ENCODE results near the gene CDC23.
"Not testable (repeated sequence)": the region's sequence is repeated elsewhere in the genome, so short reads cannot be mapped to it uniquely, and the experiment has no call there.

Gene CDC23, protein sequence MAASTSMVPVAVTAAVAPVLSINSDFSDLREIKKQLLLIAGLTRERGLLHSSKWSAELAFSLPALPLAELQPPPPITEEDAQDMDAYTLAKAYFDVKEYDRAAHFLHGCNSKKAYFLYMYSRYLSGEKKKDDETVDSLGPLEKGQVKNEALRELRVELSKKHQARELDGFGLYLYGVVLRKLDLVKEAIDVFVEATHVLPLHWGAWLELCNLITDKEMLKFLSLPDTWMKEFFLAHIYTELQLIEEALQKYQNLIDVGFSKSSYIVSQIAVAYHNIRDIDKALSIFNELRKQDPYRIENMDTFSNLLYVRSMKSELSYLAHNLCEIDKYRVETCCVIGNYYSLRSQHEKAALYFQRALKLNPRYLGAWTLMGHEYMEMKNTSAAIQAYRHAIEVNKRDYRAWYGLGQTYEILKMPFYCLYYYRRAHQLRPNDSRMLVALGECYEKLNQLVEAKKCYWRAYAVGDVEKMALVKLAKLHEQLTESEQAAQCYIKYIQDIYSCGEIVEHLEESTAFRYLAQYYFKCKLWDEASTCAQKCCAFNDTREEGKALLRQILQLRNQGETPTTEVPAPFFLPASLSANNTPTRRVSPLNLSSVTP

DNA sequence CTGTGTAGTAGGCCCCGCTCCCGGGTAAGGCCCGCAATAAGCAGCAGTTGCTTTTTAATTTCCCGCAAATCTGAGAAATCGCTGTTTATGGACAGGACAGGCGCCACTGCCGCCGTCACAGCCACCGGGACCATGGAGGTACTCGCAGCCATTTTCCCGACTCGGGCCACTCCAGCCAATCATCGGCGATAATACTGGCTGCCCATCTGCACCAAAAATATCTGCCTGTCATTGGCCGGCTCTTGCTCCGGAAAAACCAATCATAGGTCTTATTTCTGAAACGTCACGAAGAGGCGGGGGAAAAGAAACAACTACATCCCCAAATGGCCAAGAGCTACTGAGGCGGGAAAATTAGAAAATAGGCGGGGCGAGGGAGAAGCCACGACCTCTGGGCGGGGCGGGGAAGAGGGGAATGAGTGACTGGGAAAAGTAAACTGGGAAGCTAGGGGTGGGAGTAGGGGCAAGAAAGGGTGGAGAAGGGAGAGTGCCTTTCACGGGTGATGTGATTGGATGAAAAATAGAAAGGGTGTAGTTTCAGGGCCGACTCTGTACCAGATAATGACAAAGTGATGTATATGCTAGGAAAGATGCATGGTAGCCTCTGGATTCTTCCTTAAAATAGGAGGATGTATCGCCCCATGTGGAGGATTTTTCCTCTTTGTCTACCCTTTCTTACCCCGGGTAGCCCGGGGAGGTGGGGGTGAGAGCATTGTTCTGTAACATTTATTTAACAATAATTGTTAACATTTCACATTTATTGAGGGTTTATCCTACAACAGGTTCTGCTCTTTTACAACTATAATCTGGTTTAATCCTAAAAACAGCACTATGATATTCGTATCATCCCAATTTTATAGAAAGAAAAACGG is at the start of gene CDC23:
TSS of gene CDC23 (minus strand) at position 163 of the 869 bp plus-strand sequence. CDS start at position 152, 11 bp downstream.
- peak; percentile 93 for DNase-seq

DNA sequence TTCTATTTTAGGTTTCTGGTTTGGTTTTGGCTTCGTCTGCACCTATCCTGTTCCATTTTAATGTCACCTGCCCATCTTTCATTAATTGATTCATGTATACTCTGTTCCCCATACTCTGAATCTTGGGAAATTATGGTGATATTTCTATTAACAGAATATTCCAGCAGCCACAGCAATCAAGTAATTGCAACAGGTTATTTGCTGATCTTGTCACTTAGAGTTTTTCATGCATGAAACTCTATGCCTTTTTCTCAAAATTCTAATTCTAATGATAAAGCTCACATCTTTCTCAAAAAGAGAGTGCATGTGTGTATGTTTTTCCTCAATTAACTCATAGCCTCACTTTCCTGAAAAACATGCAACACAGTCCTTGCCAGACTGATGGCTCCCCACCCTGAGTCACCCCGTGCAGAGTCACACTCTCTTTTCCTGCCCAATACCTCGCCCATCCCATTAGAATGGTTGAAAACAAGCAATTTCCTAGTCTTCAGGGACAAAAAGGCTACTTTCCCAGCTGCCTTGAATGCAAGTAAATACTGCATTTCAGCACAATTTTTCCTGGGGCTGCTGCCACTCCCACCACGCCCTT is 45.7 kb upstream of the CDC23 start:
- no peak for DNase-seq

DNA sequence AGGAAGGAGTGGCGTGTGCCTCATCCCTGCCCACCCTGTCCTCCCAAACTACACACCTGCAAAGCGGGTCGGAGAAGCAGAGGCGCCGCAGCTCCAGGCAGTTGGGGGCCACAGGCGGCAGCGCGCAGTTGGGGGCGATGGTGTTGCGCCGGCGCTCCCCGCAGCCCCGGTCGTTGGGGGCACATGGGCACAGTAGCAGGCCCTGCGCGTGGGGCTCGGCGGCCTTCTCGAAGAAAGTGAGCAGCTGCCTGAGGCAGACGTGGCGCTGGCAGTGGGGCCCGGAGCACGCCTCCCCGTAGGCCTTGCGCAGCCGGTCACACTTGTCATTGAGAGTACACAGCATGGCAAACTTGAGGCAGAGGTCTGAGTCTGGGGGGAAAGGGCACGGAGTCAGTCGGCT is 44.5 kb upstream of the CDC23 start:
- DNase-seq, result no peak

DNA sequence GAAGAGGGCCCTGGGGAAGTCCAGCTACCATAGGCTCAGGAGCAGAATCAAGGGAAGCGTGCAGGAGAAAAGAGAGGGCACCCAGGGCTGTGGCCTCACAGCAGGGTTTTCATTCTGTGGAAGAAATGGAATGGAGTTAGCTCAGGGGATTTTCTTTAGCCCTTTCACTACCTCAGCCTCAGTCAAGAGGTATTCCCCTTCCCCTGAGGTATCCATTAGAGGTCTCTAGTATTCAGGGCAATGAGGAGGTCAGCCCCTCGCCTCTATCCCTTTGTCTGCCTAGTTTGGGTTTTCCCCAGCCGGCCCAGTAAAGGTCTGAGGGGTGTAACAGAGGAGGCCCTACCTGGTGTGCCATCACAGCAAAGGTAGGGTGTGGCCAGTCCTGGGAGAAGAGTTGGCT is 39.8 kb upstream of the CDC23 start:
- no peak for DNase-seq

DNA sequence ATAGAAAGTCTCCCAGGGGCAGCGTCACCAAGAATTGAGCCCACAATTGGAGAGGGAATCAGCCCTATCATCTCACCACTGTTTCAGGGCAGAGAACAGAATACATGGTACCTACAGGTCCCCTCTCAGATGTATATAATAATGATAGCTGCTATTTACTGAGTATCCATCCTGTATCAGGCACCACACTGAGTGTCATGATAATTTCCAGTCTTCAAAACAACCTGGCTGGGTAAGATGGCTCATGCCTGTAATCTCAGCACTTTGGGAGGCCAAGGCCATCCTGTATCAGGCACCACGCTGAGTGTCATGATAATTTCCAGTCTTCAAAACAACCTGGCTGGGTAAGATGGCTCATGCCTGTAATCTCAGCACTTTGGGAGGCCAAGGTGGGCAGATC is 34.7 kb upstream of the CDC23 start:
- not testable (repeated sequence) for DNase-seq

DNA sequence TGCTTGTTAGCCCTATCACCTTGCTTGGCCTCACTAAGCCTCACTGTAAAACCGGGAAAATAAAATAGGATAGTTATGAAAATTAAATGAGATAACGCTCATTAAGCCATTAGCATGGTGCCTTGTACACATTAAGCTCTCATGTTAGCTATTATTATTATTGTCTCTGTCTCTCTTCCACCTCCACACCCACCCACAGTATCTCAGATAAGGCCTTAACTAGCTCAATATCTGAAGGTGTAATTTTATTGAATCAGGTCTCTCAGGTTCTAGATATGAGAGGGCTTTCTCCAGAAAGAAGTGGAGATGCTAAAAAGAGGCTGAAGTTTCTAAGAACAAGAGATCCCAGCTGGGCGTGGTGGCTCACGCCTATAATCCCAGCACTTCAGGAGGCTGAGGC is 33.7 kb upstream of the CDC23 start:
- no peak for DNase-seq

DNA sequence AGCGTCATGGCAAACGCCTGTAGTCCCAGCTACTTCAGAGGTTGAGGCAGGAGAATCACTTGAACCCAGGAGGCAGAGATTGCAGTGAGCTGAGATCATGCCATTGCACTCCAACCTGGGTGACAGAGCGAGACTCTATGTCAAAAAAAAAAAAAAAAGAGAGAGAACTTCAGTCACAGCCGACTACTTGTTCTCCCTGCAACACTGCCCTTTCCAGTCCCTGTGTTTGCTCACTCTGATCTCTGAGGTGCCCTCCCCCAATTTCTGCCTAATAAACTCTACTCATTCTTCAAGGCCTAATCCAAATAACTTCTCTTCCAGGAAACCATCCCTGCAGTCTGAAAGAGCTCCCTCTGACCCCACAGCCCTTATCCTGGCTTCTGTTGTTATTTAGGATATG is 33.2 kb upstream of the CDC23 start:
- no peak for DNase-seq

DNA sequence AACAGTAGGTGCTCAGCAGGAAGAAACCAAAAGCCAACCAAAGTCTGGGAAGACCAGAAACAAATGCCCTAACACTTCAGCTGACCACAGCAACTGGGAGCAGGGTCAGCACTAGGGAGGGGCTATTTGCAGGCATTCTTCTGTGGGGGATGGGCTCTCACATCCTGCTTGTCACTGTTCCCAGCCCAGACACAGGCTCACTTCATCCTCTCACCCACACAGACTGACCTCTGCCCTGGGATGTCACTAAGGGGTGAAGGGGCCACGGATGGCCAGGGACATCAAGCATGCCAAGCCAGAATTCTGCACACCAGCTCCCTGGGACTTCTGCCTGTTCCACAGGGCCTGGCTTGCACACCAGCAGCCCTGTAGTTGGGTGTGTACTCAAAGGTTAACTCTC is 32.6 kb upstream of the CDC23 start:
- no peak for DNase-seq

DNA sequence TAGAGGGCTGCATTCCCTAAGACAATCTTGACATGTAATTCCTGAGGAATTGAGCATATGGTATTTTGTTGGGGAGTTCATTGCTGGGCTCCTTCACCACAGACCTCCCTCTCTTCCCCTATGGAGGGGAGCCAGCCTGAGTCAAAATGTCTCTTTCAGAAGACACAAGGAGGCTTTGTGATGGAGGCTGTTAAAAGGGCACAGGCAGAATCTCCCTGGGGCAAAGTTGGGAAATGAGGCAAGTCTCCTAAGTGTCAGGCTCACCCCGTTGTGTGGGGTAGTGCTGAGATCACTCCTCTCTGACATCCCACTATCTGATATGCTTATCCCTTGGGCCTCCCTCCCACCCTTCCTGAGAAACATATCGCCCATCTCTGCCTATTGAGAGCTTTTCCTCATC is 30.7 kb upstream of the CDC23 start:
- no peak for DNase-seq

DNA sequence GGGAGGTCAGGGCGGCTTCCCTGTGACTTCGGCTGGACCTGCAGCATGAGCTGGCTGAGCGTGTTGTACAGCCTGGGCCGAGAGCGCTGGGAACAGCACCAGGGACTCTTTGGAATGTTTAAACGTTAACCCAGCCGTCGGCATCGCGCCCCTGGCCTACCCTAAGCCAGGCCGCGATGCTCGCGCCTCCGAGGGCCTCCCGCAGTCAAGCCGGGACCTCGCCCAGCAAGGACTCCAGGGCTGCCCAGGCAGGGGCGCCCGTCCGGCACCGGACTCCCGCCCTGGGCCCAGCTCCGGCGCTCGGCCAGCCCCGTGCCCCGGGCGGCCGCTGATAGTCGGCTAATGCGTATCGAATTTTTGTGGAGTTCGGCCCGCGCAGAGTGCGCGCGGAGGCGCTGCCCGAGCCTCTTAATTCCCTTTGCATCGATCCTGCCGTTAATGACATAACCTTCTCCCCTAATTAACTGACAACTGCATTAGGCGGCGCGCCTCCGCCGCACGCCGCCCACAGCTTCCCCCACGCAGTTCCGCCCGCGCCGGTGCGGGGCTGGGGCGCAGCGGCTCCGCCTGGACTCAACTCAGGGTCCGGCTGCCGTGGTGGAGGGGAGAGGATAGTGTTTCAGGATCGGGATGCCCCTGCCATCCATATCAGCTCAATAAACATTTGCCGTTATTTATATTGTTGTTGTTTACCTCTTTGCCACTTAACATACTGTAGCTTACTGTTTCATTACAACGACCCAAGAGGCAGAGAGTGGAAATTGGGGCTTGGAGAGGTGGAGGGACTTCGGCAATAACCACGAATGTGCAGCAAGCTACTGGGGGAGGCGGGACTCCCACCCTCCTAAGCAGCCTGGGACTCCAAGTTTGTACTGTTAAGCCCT is 28.8 kb upstream of the CDC23 start:
- DNase-seq, result peak; percentile 2

DNA sequence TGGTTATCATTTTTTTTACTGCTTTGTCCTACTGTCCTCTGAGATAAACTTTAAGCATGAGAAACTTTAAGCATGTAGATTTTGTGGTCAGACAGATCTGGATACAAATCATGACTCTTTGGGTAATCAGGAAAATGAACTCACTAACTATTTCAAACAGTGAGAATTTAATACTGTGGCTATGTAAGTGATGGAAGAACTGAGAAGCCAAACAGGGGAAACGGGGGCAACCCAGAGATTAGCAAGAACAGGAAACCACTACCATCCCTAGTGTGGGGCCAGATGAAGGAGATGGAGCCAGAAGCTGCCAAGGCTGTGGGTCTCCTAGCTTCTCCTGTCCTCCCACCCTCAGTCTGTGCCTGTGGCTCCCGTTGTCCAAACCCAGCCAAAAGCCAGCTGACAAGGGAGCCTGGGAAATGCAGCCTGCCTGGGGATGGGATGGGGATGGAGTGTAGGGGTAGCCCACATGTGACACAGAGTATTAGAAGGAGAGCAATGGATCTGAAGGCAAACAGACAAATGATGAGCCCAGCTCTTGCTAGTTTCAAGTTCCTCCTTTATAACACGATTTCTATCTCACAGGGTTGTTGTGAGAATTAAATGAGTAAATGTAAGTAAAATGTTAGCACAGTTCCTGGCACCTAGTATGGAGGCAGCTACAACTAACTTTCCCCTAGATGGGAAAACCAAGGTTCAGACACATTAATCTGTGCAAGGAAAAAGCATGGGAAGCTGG is 27.7 kb upstream of the CDC23 start:
- no peak for DNase-seq

DNA sequence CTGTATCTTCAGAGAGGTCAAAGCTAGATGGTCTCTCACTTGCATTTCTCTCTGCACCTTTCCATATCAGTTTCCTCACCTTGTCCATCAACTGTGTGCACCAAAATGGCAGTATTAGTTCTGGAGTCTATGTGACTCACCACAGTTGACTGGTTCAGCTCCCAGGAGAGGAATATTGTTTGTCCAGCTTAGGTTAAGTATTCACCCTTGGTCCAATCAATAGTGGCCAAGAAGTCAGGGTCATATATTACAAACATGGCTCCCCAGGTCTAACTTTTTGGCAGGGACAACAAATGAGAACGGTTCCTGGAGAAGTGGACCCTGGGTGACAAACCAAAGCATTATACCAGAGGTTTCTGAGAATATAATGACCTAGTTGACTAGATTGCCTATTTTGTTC is 24.9 kb upstream of the CDC23 start:
- no peak for DNase-seq

DNA sequence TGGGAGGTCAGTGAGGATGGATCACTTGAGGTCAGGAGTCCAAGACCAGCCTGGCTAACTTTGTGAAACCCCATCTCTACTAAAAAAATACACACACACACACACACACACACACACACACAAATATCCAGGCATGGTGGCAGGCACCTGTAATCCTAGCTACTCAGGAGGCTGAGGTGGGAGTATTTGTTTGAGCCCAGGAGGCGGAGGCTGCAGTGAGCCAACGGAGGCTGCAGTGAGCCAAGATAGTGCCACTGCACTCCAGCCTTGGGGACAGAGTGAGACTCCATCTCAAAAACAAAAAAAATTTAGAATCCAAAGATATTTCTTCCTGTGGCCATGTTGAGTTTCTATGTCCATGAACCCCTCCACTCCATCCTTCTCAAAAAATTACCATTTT is 21.5 kb upstream of the CDC23 start:
- DNase-seq, result no peak

DNA sequence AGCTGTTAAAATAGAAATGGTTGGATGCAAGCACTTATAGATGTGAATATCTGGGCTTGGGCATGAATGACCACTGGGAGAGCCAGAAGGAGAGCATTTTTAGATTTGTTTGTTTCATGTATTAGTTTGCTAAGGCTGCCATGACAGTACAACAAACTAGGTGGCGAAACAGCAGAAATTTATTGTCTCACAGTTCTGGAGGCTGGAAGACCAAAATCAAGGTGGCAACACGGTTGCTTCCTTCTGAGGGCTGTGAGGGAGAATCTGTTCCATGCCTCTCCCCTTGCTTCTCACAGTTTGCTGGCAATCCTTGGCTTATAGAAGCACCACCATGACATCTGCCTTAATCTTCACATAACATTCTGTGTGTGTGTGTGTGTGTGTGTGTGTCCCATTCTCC is 20.2 kb upstream of the CDC23 start:
- DNase-seq, result no peak

DNA sequence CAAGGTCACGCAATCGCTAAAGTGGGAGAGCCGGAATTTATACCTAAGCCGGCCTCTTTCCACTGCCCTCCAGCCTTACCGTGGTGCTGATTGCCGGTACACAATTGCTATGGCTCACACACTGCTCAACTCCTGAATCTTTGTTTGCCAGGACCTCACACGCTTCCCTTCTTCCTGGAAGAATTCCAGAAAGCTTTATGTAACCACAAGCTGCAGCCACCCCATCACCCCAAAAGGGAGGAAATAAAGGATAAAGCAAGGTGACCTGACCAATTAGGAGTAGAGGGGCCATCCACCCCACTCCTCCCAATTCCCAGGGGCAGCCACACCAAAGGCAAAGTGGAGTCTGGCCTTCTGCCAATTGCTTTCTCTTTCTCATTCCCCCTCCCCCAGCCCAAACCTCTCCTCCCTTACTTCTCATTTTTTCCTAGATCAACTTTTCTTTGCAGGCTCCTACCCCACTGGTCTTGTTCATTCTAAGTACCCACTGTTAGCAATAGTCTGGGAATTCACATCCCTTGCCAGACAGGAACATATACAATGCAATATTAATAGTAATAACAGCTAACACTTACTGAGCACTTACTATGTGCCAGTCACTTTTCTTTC is 18.0 kb upstream of the CDC23 start:
- peak; percentile 10 for DNase-seq

DNA sequence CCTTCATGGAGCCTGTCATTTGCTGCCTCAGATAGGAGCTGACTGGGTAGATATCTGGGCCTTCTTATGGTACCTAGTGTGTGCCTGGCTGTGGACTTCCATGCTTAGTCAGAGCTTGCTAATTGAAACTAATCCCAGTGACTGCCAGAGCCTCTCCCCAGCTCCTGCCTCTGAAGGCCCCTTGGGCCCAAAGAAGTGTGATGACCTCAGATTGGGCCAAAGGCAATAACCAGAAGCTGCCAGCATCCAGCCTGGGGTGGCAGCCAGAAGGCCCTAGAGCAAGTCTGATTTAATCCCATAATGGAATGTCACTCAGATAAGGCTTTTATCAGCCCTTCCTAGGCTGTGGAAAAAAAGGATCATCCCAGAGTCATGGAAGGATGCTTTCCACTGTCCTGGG is 17.1 kb upstream of the CDC23 start:
- no peak for DNase-seq

DNA sequence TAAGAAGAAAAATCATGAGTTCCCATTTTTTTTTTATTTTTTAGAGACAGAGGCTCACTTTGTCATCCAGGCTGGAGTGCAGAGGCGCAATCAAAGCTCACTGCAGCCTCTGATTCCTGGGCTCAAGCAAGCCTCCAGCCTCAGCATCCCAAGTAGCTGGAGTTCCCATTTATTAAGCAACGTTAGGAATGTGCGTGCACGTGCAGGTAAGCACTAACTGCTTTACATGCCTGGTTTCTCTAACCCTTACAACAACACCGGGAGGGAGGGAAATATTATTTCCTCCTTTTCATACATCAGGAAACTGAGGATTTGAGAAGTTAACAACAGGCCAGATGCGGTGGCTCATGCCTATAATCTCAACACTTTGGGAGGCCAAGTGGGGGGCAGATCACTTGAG is 16.3 kb upstream of the CDC23 start:
- no peak for DNase-seq

DNA sequence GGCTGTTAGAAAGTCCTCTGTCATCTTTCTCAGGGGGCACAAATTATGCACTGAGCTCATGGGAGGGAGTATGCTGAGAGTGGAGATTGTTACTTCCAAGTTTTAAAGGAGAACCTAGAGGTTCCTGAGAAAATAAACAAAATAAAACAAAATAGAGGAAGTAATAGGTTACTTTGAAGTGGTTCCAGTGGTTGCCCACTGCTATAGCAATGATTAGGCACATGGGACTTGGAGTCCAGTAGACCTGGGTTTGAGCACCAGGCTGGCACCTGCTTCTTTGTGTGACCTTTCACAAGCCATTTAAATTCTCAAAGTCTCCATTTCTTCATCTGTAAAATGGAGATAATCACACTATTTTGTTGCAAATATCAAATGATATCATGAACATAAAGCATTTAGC is 13.8 kb upstream of the CDC23 start:
- DNase-seq, result no peak

DNA sequence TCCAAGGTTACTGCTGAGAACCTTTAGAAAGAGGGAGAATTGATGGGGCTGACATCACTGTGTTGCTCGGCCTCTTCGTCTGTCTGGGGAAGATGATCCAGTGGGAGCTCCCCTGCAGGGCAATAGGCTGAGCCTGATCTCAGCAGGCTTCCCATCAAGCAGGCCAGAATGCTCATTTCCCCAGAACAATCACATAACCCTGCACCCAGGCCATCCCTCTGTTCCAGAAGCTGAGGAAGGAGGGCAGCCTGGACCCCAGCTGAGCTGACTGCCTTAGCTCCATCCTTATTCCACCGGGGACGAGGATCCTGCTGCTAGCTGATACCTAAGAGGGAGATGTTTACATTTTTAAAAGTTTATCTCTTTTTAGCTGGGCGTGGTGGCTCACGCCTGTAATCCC is 11.6 kb upstream of the CDC23 start:
- DNase-seq, result no peak

DNA sequence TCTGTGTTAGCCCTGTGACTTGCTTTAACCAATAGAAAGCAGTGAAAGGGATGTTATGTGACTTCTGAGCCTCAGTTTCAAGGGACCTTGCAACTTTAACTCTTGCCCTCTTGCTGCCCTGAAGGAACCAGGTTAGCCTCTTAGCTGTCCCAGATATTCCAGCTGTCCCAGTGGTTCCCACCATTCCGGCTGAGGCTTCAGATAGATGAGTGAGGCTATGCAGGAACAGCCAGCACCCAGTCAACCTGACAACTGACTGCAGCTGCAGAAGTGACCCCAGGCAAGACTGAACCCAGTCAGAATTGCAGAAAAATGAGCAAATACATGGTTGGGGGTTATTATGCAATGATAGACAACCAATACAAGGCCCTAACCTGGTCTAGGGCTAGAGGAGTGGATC is 10.4 kb upstream of the CDC23 start:
- no peak for DNase-seq

DNA sequence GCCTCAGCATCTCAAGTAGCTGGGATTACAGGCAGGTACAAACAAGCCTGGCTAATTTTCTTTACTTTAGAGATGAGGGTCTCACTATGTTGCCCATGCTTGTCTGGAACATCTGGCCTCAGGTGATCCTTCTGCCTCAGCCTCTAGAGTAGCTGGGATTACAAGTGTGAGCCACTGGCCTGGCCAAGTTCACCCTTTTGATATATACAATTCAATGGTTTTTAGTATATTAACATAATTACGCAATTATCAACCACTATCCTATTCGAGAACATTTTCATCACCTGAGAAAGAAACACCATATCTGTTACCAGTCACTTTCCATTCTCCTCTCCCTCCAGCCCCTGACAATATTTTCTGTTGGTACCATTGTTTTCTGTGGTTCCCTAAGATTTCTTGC is 3.7 kb upstream of the CDC23 start:
- DNase-seq, result no peak
